GM12873 (cell line): ENCODE data around the gene MALT1.

Experiments used
- CTCF ChIP-seq: IDR thresholded peaks from 2 replicates; pipeline ENCODE4 v1.5.1; 2012; ENCODE audit warnings: low read depth, mild to moderate bottlenecking, moderate library complexity, low read length, control low read depth; ENCODE audit not compliant: insufficient read depth; ENCODE audit errors: missing control alignments

MALT1 gene

GRCh38 chr18:58769321-58769720 lies 98.1 kb downstream of the MALT1 start:
- TF ChIP-seq CTCF = no peak

GRCh38 chr18:58770601-58771000 lies 99.3 kb downstream of the MALT1 start:
- TF ChIP-seq CTCF = no peak

- TF ChIP-seq CTCF = no peak
Observed at GRCh38 chr18:58772161-58772560, 100.9 kb downstream of the MALT1 start.

GRCh38 chr18:58776084-58776483 lies 104.8 kb downstream of the MALT1 start:
- no peak for TF ChIP-seq CTCF

- no peak for TF ChIP-seq CTCF
Observed at GRCh38 chr18:58777471-58777870, 106.2 kb downstream of the MALT1 start.

GRCh38 chr18:58779529-58779928 lies 108.3 kb downstream of the MALT1 start:
- TF ChIP-seq CTCF = no peak

GRCh38 chr18:58780045-58780444 lies 108.8 kb downstream of the MALT1 start:
- no peak for TF ChIP-seq CTCF
